B cell (primary cell): ENCODE measurements around the gene TSPAN8. TPM values are rescaled to one million over a fixed set of nuclear protein-coding genes. Genes with fewer than 3 reads are reported as not detected.

ENCODE experiments used
- ATAC-seq: fragments of 200-7000 bp; cut with Tn5 transposase; one replicate; pipeline ENCODE4 v1.10.0; 2021; ENCODE audit warnings: low read depth, mild to moderate bottlenecking, moderate number of reproducible peaks, moderate library complexity
- CTCF ChIA-PET: fragments of 350-600 bp; sonication (Branson Sonifier 250); formaldehyde crosslinking; loops from one replicate; lab custom pipeline; 2021; ENCODE audit warnings: antibody characterized with exemption, inconsistent platforms; lab: Charles Lee
- POLR2A ChIA-PET: fragments of 350-600 bp; sonication (Branson Sonifier 250); formaldehyde crosslinking; loops from one replicate; lab custom pipeline; 2021; ENCODE audit warnings: antibody characterized with exemption; lab: Charles Lee
- DNase-seq: peaks from one replicate; pipeline ENCODE4 v3.0.0; 2013
- H2AFZ ChIP-seq: 2 replicates; pipeline ENCODE4 v1.6.1; 2012; ENCODE audit warnings: mild to moderate bottlenecking, low read depth, low read length; ENCODE audit not compliant: insufficient read depth, poor library complexity, severe bottlenecking
- H3K27ac ChIP-seq, 2 donors: 1 replicate in 1 of 2; 2 replicates in 1 of 2; pipeline ENCODE4 v1.5.1; 2012 to 2013; ENCODE audit warnings: low read length in 2 of 2, mild to moderate bottlenecking in 2 of 2, moderate library complexity in 1 of 2
- H3K27me3 ChIP-seq, 4 experiments: fragments of 200-600 bp in 1 of 4; sonication (generic) in 1 of 4; replicated peaks in 1 of 4; 1 replicate in 2 of 4; 2 replicates in 2 of 4; pipeline versions ENCODE4 v1.6.1 to v1.7.0; 2013 to 2016; ENCODE audit warnings: low read length in 3 of 4, mild to moderate bottlenecking in 2 of 4, mixed read lengths in 1 of 4, moderate library complexity in 1 of 4; ENCODE audit not compliant: insufficient read depth in 4 of 4, control insufficient read depth in 3 of 4; ENCODE audit errors: control extremely low read depth in 1 of 4
- H3K36me3 ChIP-seq, 2 experiments: replicated peaks in 1 of 2; 1 replicate in 1 of 2; 2 replicates in 1 of 2; pipeline versions ENCODE4 v1.6.1 to v1.7.1; 2013; ENCODE audit warnings: low read length in 1 of 2; ENCODE audit not compliant: insufficient read depth in 2 of 2, control insufficient read depth in 1 of 2; ENCODE audit errors: control extremely low read depth in 1 of 2, extremely low read depth in 1 of 2
- H3K4me1 ChIP-seq, 2 donors: fragments of 200-600 bp in 1 of 2; sonication (generic) in 1 of 2; 1 replicate in 1 of 2; 2 replicates in 1 of 2; pipeline versions ENCODE4 v1.5.1 to v1.6.1; 2013 to 2017; ENCODE audit warnings: low read length in 2 of 2; ENCODE audit not compliant: control insufficient read depth in 2 of 2, insufficient read depth in 2 of 2
- H3K4me2 ChIP-seq: replicated peaks from 2 replicates; pipeline ENCODE3; 2012; ENCODE audit warnings: mild to moderate bottlenecking, low read depth, low read length; ENCODE audit not compliant: poor library complexity, severe bottlenecking
- H3K4me3 ChIP-seq, 5 experiments: fragments of 200-600 bp in 1 of 5; sonication (generic) in 1 of 5; 1 replicate in 3 of 5; 2 replicates in 2 of 5; pipeline versions ENCODE4 v1.5.1 to v1.7.0; 2011 to 2016; ENCODE audit warnings: low read length in 4 of 5, mild to moderate bottlenecking in 4 of 5, low read depth in 2 of 5, control low read depth in 1 of 5, moderate library complexity in 1 of 5; ENCODE audit not compliant: insufficient read depth in 1 of 5; ENCODE audit errors: control extremely low read depth in 1 of 5, extremely low read depth in 1 of 5
- H3K79me2 ChIP-seq: fragments of 200-600 bp; sonication (generic); one replicate; pipeline ENCODE4 v1.6.0; 2016; ENCODE audit warnings: low read length; ENCODE audit not compliant: control insufficient read depth, insufficient read depth
- H3K9ac ChIP-seq: fragments of 200-600 bp; sonication (generic); 2 replicates; pipeline ENCODE4 v1.6.1; 2017; ENCODE audit warnings: mild to moderate bottlenecking, low read length, moderate library complexity
- H3K9me3 ChIP-seq, 3 donors: one replicate each; pipeline versions ENCODE4 v1.6.1 to v1.7.1; 2013; ENCODE audit warnings: low read length in 2 of 3; ENCODE audit not compliant: control insufficient read depth in 2 of 3, insufficient read depth in 1 of 3; ENCODE audit errors: control extremely low read depth in 1 of 3
- H4K20me1 ChIP-seq: 2 replicates; pipeline ENCODE4 v1.6.0; 2012; ENCODE audit warnings: mild to moderate bottlenecking, low read length; ENCODE audit not compliant: insufficient read depth, control insufficient read depth, poor library complexity, severe bottlenecking
- H3K27ac Mint-ChIP-seq: one replicate; pipeline ENCODE4 v1.8.0; 2021; ENCODE audit warnings: mixed read lengths
- H3K27me3 Mint-ChIP-seq: one replicate; pipeline ENCODE4 v1.8.0; 2021; ENCODE audit warnings: mixed read lengths
- H3K4me1 Mint-ChIP-seq: one replicate; pipeline ENCODE4 v1.8.0; 2021; ENCODE audit warnings: mixed read lengths
- H3K4me3 Mint-ChIP-seq: one replicate; pipeline ENCODE4 v1.8.0; 2021; ENCODE audit warnings: mixed read lengths
- H3K9me3 Mint-ChIP-seq: one replicate; pipeline ENCODE4 v1.8.0; 2022; ENCODE audit warnings: mixed read lengths; ENCODE audit not compliant: insufficient read depth
- EZH2 ChIP-seq: IDR thresholded peaks from 2 replicates; pipeline ENCODE4 v1.6.1; 2012; ENCODE audit warnings: borderline replicate concordance, low read depth, mild to moderate bottlenecking, moderate library complexity, low read length; ENCODE audit not compliant: insufficient read depth, poor library complexity, severe bottlenecking
- WGBS: methylation state at CpG from one replicate; pipeline ENCODE4 v1.1.5; 2013; ENCODE audit warnings: missing lambda C conversion rate; ENCODE audit not compliant: insufficient coverage; 5-methylcytosine and 5-hydroxymethylcytosine counted together
- intact Hi-C: fragments of 100-400 bp; cut with micrococcal nuclease; formaldehyde crosslinking; loops from one replicate; pipeline ENCODE4 v1.10.0; 2022
- polyA minus RNA-seq: library from RNA; depleted of rRNA, polyadenylated mRNA; stranded (reverse); fragments of >200 nt; gene quantifications from 2 replicates; pipeline ENCODE4 v1.2.3, GENCODE V29; 2012
- polyA plus RNA-seq: library from polyadenylated mRNA; depleted of rRNA; stranded (reverse); fragments of >200 nt; gene quantifications from 2 replicates; pipeline ENCODE4 v1.2.3, GENCODE V29; 2012
- total RNA-seq, 2 donors: library from RNA; stranded (reverse); fragments of 120-200 nt in 1 of 2; gene quantifications; 1 replicate in 1 of 2; 2 replicates in 1 of 2; pipeline versions ENCODE4 v1.2.3 to v1.2.4, GENCODE V29; 2013 to 2022
- TF ChIP-seq, protein P1 (sequence below): fragments of 200-600 bp; IDR thresholded peaks from one replicate; pipeline ENCODE4 v1.8.0; 2022; ENCODE audit warnings: antibody characterized with exemption, mild to moderate bottlenecking

Gene TSPAN8
- total RNA-seq (not detected in 2 replicates), polyA plus RNA-seq (not detected in 2 replicates), polyA minus RNA-seq (not detected in 2 replicates)
- total RNA-seq (2013), result 0.12 TPM

DNA sequence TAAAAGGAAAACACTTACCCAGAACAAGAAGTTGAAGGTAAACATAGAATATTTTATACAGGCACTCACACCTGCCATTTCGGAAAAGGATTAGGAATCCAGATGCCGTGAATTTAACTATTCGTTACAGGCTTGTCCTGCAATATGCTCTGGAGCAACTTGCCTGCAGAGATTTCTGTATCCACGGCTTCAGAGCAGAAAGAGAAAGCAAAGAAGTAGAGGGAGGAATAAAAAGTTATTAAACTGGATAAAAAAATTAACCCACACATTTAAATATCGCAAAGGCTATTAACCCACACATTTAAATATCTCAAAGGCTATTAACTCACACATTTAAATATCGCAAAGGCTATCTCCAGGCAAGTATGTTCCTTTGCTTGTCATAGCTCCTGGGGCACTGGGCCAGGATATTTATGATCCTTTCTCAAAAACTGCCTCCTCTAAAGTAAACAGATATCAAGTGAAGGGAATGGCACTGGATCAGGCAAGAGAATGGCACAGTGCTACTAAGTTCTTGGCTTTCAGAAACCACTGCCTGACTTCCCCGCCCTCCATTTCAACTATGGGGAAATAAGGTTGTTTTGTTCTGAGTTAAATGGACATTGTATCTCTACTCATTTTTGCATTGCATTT is at the start of gene TSPAN8:
TSS of gene TSPAN8 (minus strand) at position 399 of the 633 bp plus-strand sequence. CDS start at position 78, 321 bp downstream.
- Mint-ChIP-seq H3K27ac (no peak within 1 kb of the TSS), H3K27me3 (no peaks in the 10 kb centered on the region), H3K4me3 (no peak within 1 kb of the TSS), H3K9me3 (no peaks in the 10 kb centered on the region), H3K4me1 (no peaks in the 10 kb centered on the region)
- WGBS, result 90% methylated on average over 2 of the region's 7 CpGs
- no peak within 1 kb of the TSS for H3K27ac ChIP-seq
- no peaks in the 10 kb centered on the region for H3K4me1 ChIP-seq
- no peaks in the 10 kb centered on the region for H3K27me3 ChIP-seq
- no peaks in the 10 kb centered on the region for H3K9me3 ChIP-seq
- no peak within 1 kb of the TSS for H3K9ac ChIP-seq
- no peaks in the 10 kb centered on the region for H3K79me2 ChIP-seq
- ATAC-seq, result no peak
- H2AFZ ChIP-seq, result no peak within 1 kb of the TSS
- ChIA-PET POLR2A (no interaction called here), CTCF (no interaction called here)
- no peaks in the 10 kb centered on the region for H4K20me1 ChIP-seq
- H3K4me2 ChIP-seq, result no peak within 1 kb of the TSS
- H3K4me3 ChIP-seq, result no peak within 1 kb of the TSS
- H3K36me3 ChIP-seq, result no peaks in the 10 kb centered on the region
- no peak for DNase-seq
- TF ChIP-seq EZH2, result no peak
- TF ChIP-seq, protein P1, sequence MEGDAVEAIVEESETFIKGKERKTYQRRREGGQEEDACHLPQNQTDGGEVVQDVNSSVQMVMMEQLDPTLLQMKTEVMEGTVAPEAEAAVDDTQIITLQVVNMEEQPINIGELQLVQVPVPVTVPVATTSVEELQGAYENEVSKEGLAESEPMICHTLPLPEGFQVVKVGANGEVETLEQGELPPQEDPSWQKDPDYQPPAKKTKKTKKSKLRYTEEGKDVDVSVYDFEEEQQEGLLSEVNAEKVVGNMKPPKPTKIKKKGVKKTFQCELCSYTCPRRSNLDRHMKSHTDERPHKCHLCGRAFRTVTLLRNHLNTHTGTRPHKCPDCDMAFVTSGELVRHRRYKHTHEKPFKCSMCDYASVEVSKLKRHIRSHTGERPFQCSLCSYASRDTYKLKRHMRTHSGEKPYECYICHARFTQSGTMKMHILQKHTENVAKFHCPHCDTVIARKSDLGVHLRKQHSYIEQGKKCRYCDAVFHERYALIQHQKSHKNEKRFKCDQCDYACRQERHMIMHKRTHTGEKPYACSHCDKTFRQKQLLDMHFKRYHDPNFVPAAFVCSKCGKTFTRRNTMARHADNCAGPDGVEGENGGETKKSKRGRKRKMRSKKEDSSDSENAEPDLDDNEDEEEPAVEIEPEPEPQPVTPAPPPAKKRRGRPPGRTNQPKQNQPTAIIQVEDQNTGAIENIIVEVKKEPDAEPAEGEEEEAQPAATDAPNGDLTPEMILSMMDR, result no peak
- intact Hi-C loops, result no loop called here

DNA sequence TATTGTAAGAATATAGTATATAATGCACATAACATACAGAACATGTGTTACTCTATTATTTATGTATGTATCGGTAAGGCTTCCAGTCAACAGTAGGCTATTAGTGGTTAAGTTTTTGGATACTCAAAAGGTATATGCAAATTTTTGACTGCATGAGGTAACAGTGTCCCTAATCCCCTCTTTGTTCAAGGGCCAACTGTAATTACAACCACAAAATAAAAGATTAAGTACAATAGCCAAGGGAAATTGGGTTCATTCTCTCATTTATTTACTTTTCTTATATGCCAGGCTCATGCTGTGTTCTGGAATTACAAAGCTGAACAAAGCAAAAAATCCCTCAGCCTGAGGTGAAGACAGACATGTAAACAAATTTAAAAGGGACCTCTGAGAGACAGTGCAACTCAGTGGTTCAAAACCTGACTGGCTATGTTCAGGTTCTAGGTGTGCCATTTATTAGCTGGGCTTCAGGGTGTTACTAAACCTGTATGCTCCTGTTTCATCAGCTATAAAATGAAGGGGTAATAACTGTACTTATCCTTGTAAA is 43.4 kb upstream of the TSPAN8 start:
- Histone ChIP-seq H3K4me1 (no peaks in the 10 kb centered on the region), H4K20me1 (no peaks in the 10 kb centered on the region), H3K9me3 (no peaks in the 10 kb centered on the region), H3K4me2 (no peak overlapping the region), H3K79me2 (no peaks in the 10 kb centered on the region), H3K27me3 (no peaks in the 10 kb centered on the region), H3K27ac (no peak overlapping the region), H3K36me3 (no peaks in the 10 kb centered on the region), H2AFZ (no peak overlapping the region), H3K9ac (no peak overlapping the region), H3K4me3 (no peak overlapping the region)
- POLR2A ChIA-PET, result no interaction called here
- no peak overlapping the region for H3K27ac Mint-ChIP-seq
- CTCF ChIA-PET, result no interaction called here
- ATAC-seq (no peak), DNase-seq (no peak)
- no peaks in the 10 kb centered on the region for H3K4me1 Mint-ChIP-seq
- intact Hi-C loops, result no loop called here
- no peak overlapping the region for H3K4me3 Mint-ChIP-seq
- WGBS, result no CpG with 5 or more reads among the region's 1 CpG
- H3K9me3 Mint-ChIP-seq, result peaks cover 2% of the 10 kb centered on the region
- no peaks in the 10 kb centered on the region for H3K27me3 Mint-ChIP-seq
- no peak for TF ChIP-seq EZH2
- TF ChIP-seq, protein P1, result no peak
